NCI-H187 treated with DMSO at 0.1 percent for 48 hours (cell line): ENCODE results near the gene TOR1AIP1.

Experiments
- DNase-seq: peaks from one replicate; lab custom pipeline; 2025; lab: John Stamatoyannopoulos, UW

TOR1AIP1 gene

GRCh38 chr1:179881642-179882252, 338 bp upstream of the TOR1AIP1 start:
- peak; percentile 88 for DNase-seq

GRCh38 chr1:179883040-179883744, 1.1 kb downstream of the TOR1AIP1 start:
- peak; percentile 70 for DNase-seq

- no peak for DNase-seq
Observed at GRCh38 chr1:179883745-179884138, 1.7 kb downstream of the TOR1AIP1 start.

- DNase-seq, result no peak
Observed at GRCh38 chr1:179888071-179888470, 6.0 kb downstream of the TOR1AIP1 start.

GRCh38 chr1:179889589-179889988, 7.5 kb downstream of the TOR1AIP1 start:
- DNase-seq, result no peak

GRCh38 chr1:179910934-179911333, 28.8 kb downstream of the TOR1AIP1 start:
- DNase-seq, result no peak

GRCh38 chr1:179911812-179912211, 29.7 kb downstream of the TOR1AIP1 start:
- DNase-seq, result no peak

GRCh38 chr1:179917601-179918429, 35.7 kb downstream of the TOR1AIP1 start:
- DNase-seq, result no peak

- no peak for DNase-seq
Observed at GRCh38 chr1:179921472-179921871, 39.4 kb downstream of the TOR1AIP1 start.

- DNase-seq, result no peak
Observed at GRCh38 chr1:179921981-179922872, 40.1 kb downstream of the TOR1AIP1 start.

- no peak for DNase-seq
Observed at GRCh38 chr1:179923029-179923428, 40.9 kb downstream of the TOR1AIP1 start.

GRCh38 chr1:179924268-179924667, 42.2 kb downstream of the TOR1AIP1 start:
- no peak for DNase-seq

GRCh38 chr1:179925302-179925701, 43.2 kb downstream of the TOR1AIP1 start:
- no peak for DNase-seq

- no peak for DNase-seq
Observed at GRCh38 chr1:179925922-179926849, 44.1 kb downstream of the TOR1AIP1 start.

- DNase-seq, result no peak
Observed at GRCh38 chr1:179926850-179927205, 44.7 kb downstream of the TOR1AIP1 start.

- DNase-seq, result no peak
Observed at GRCh38 chr1:179929955-179930798, 48.1 kb downstream of the TOR1AIP1 start.

- no peak for DNase-seq
Observed at GRCh38 chr1:179930867-179931266, 48.8 kb downstream of the TOR1AIP1 start.

GRCh38 chr1:179933219-179933618, 51.1 kb downstream of the TOR1AIP1 start:
- DNase-seq, result no peak

- no peak for DNase-seq
Observed at GRCh38 chr1:179935909-179936496, 53.9 kb downstream of the TOR1AIP1 start.
